Naive thymus-derived CD8-positive, alpha-beta T cell (primary cell): ENCODE results near the gene WFIKKN1. TPM values are rescaled to one million over a fixed set of nuclear protein-coding genes. Genes with fewer than 3 reads are reported as not detected.
A peak's percentile ranks its signal among the peaks of the same experiment; 100 is the strongest.

ENCODE experiments used
- ATAC-seq, 2 donors: fragments of 150-1000 bp; cut with Tn5 transposase in 1 of 2; sonication (Bioruptor Pico), chemical (Tn5 transposase) in 1 of 2; 1 replicate in 1 of 2; 2 replicates in 1 of 2; pipeline ENCODE4 v1.10.0; 2021; ENCODE audit warnings: mild to moderate bottlenecking in 2 of 2, moderate library complexity in 2 of 2
- POLR2A ChIA-PET: fragments of 350-600 bp; sonication (Branson Sonifier 250); formaldehyde crosslinking; loops from one replicate; lab custom pipeline; 2021; ENCODE audit warnings: antibody characterized with exemption; lab: Charles Lee
- DNase-seq, 10 donors: peaks; one replicate each; pipeline versions ENCODE4 v3.0.0 to v3.0.0-alpha.2; 2020 to 2022
- H3K27ac Mint-ChIP-seq, 10 donors: one replicate each; pipeline ENCODE4 v1.8.0; 2020 to 2022; ENCODE audit warnings: mild to moderate bottlenecking in 10 of 10, mixed read lengths in 10 of 10, moderate library complexity in 4 of 10, inconsistent platforms in 1 of 10
- H3K27me3 Mint-ChIP-seq, 5 donors: one replicate each; pipeline ENCODE4 v1.8.0; 2021 to 2022; ENCODE audit warnings: mixed read lengths in 5 of 5
- H3K36me3 Mint-ChIP-seq, 3 donors: one replicate each; pipeline ENCODE4 v1.8.0; 2020 to 2022; ENCODE audit warnings: mixed read lengths in 3 of 3, mild to moderate bottlenecking in 2 of 3, inconsistent platforms in 1 of 3
- H3K4me1 Mint-ChIP-seq, 4 donors: one replicate each; pipeline ENCODE4 v1.8.0; 2021 to 2022; ENCODE audit warnings: mixed read lengths in 4 of 4
- H3K4me3 Mint-ChIP-seq, 10 donors: one replicate each; pipeline ENCODE4 v1.8.0; 2020 to 2022; ENCODE audit warnings: mild to moderate bottlenecking in 10 of 10, mixed read lengths in 10 of 10, moderate library complexity in 6 of 10, inconsistent platforms in 1 of 10
- H3K9me3 Mint-ChIP-seq, 9 donors: one replicate each; pipeline ENCODE4 v1.8.0; 2020 to 2022; ENCODE audit warnings: mixed read lengths in 9 of 9, mild to moderate bottlenecking in 3 of 9, inconsistent platforms in 1 of 9, moderate library complexity in 1 of 9
- polyA plus RNA-seq, 3 donors: library from polyadenylated mRNA; unstranded; fragments of 300-500 nt; fragmentation: Illumina TruSeq; gene quantifications; one replicate each; pipeline ENCODE4 v1.2.3, GENCODE V29; 2021
- total RNA-seq, 8 experiments: library from RNA in 2 of 8; stranded (reverse) in 2 of 8; gene quantifications; one replicate each; pipeline ENCODE4 v1.2.3 and lab custom pipeline; 2021 to 2026

WFIKKN1 gene
- total and polyA plus RNA-seq, 5 experiments from 2014 or later, result 0.07 to 0.57 (median 0.47) TPM; not detected in 2

DNA sequence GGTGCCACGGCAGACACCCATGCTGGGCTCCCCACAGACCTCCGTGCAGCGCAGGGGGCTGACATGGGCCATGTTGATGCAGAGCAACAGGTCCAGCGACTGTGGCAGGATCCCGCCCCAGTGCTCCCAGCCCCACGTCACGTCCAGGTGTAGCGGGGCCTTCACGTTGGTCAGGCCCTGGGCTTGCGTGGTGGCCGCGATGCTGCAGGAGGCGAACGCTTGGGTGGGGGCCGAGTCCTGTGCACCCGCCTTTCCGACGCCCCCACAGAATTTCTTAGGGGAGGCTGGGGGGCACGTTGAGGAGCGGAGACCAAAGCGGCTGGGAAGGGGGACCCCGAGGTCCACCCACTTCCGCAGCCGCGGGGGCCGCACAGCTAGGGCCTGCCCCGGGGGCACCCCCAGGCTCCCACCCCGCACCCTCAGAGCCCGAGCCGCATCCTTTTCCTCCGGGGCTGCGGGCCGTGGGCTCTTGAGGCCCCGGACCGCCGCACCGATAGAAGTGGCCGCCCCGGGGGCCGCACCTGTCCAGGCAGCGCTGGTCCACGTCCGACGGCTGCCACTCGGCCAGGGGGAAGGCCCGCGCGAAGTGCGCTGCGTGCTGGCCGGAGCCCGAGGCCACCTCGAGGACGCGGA lies 4.9 kb downstream of the WFIKKN1 start:
- ATAC-seq, result peak in 1 of 2 donors; percentile 8
- Mint-ChIP-seq H3K27ac (peak overlapping the region in 3 of 10 donors; percentile 19 to 100 (median 98)), H3K27me3 (peaks cover 0 to 4% (median 0%) of the 10 kb centered on the region in 5 donors), H3K9me3 (peaks cover 0 to 6% (median 0%) of the 10 kb centered on the region in 9 donors), H3K36me3 (peaks cover 0 to 2% (median 0%) of the 10 kb centered on the region in 3 donors), H3K4me1 (peaks cover 3 to 18% (median 7%) of the 10 kb centered on the region in 4 donors), H3K4me3 (peak overlapping the region in 9 of 10 donors; percentile 50 to 99 (median 97))
- POLR2A ChIA-PET, result interaction anchor here (0.7 to 3.4 kb wide), 21 partner anchors 11 to 1329 kb away, joined by 3 to 29 read pairs (median 5); partner anchors contain the start of genes CAPN15, DECR2, HAGHL and JMJD8
- peak in 1 of 10 donors; percentile 13 for DNase-seq

GRCh38 chr16:636206-637080 lies 5.7 kb downstream of the WFIKKN1 start, which contains the start of gene METTL26:
METTL26 (minus strand) TSS chr16:636305; CDS start chr16:636290, 15 bp downstream.
- Mint-ChIP-seq H3K27me3 (peaks cover 0 to 4% (median 0%) of the 10 kb centered on the region in 5 donors), H3K4me3 (peak within 1 kb of the TSS; percentile 94 to 99 (median 98)), H3K27ac (peak within 1 kb of the TSS; percentile 95 to 100 (median 98)), H3K9me3 (peaks cover 0 to 6% (median 0%) of the 10 kb centered on the region in 9 donors), H3K4me1 (peaks cover 3 to 18% (median 7%) of the 10 kb centered on the region in 4 donors), H3K36me3 (peaks cover 0 to 2% (median 0%) of the 10 kb centered on the region in 3 donors)
- POLR2A ChIA-PET, result interaction anchor here (0.5 to 3.4 kb wide), 25 partner anchors 10 to 1328 kb away, joined by 3 to 29 read pairs (median 4); partner anchors contain the start of genes CAPN15, DECR2, HAGHL and JMJD8
- ATAC-seq (peak; percentile 85 to 86), DNase-seq (peak; percentile 86 to 99 (median 92))

- Mint-ChIP-seq H3K36me3 (peaks cover 0 to 2% (median 0%) of the 10 kb centered on the region in 3 donors), H3K27me3 (peaks cover 0 to 4% (median 0%) of the 10 kb centered on the region in 5 donors), H3K27ac (peak overlapping the region in 8 of 10 donors; percentile 95 to 100 (median 98)), H3K9me3 (peaks cover 0 to 6% (median 0%) of the 10 kb centered on the region in 9 donors), H3K4me3 (peak overlapping the region; percentile 94 to 99 (median 98)), H3K4me1 (peaks cover 3 to 18% (median 7%) of the 10 kb centered on the region in 4 donors)
- ATAC-seq, result peak; percentile 14 to 55
- DNase-seq, result peak in 5 of 10 donors; percentile 81 to 94 (median 90)
- POLR2A ChIA-PET, result interaction anchor here (0.5 to 3.4 kb wide), 18 partner anchors 9 to 1327 kb away, joined by 3 to 29 read pairs (median 6); partner anchors contain the start of genes DECR2, JMJD8, LUC7L and NHLRC4
Measured at GRCh38 chr16:637081-638018, 6.6 kb downstream of the WFIKKN1 start.

- Mint-ChIP-seq H3K36me3 (peaks cover 0 to 2% (median 0%) of the 10 kb centered on the region in 3 donors), H3K4me1 (peaks cover 6 to 24% (median 7%) of the 10 kb centered on the region in 4 donors), H3K27me3 (peaks cover 0 to 4% (median 0%) of the 10 kb centered on the region in 5 donors), H3K27ac (peak overlapping the region in 1 of 10 donors; percentile 16), H3K4me3 (peak overlapping the region in 5 of 10 donors; percentile 15 to 97 (median 26)), H3K9me3 (peaks cover 0 to 6% (median 0%) of the 10 kb centered on the region in 9 donors)
- ATAC-seq (no peak), DNase-seq (no peak)
- POLR2A ChIA-PET, result interaction anchor here (0.8 to 3.4 kb wide), 5 partner anchors 10 to 237 kb away, joined by 3 to 29 read pairs (median 13); partner anchors contain the start of genes DECR2, JMJD8, STUB1 and WDR90
Measured at GRCh38 chr16:638034-638543, 7.3 kb downstream of the WFIKKN1 start.

GRCh38 chr16:638836-639235 lies 8.1 kb downstream of the WFIKKN1 start:
- no peak for ATAC-seq
- no peak for DNase-seq
- Mint-ChIP-seq H3K4me3 (peak overlapping the region in 4 of 10 donors; percentile 22 to 48 (median 34)), H3K27ac (peak overlapping the region in 3 of 10 donors; percentile 53 to 73 (median 53)), H3K9me3 (peaks cover 0 to 6% (median 0%) of the 10 kb centered on the region in 9 donors), H3K4me1 (peaks cover 6 to 27% (median 12%) of the 10 kb centered on the region in 4 donors), H3K36me3 (peaks cover 0 to 2% (median 0%) of the 10 kb centered on the region in 3 donors), H3K27me3 (peaks cover 0 to 4% (median 0%) of the 10 kb centered on the region in 5 donors)
- POLR2A ChIA-PET, result interaction anchor here (2.2 to 3.4 kb wide), 2 partner anchors 9 to 43 kb away, joined by 7 to 29 read pairs; partner anchors contain the start of genes JMJD8 and STUB1

DNA sequence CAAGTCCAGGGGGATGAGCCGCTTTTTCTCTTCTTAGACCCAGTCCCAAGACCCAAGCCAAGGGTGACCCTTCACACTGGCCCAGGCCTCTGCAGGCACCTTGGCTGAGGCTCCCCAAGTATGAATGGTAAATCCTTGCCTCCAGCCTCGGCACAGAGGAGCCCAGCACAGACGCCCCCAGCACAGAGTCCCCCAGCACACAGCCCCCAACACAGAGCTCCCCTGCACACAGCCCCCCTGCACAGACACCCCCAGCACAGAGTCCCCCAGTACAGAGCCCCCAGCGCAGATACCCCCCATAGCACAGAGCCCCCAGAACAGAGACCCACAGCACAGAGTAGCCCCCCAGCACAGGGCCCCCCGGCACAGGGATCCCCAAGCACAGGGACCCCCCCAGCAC lies 9.8 kb downstream of the WFIKKN1 start:
- peaks cover 0 to 2% (median 0%) of the 10 kb centered on the region in 3 donors for H3K36me3 Mint-ChIP-seq
- no peak for DNase-seq
- POLR2A ChIA-PET, result no interaction called here
- peak overlapping the region in 1 of 10 donors; percentile 51 for H3K27ac Mint-ChIP-seq
- peaks cover 0 to 4% (median 0%) of the 10 kb centered on the region in 5 donors for H3K27me3 Mint-ChIP-seq
- peaks cover 0 to 6% (median 0%) of the 10 kb centered on the region in 9 donors for H3K9me3 Mint-ChIP-seq
- peaks cover 16 to 28% (median 22%) of the 10 kb centered on the region in 4 donors for H3K4me1 Mint-ChIP-seq
- no peak for ATAC-seq
- peak overlapping the region in 8 of 10 donors; percentile 19 to 83 (median 50) for H3K4me3 Mint-ChIP-seq

DNA sequence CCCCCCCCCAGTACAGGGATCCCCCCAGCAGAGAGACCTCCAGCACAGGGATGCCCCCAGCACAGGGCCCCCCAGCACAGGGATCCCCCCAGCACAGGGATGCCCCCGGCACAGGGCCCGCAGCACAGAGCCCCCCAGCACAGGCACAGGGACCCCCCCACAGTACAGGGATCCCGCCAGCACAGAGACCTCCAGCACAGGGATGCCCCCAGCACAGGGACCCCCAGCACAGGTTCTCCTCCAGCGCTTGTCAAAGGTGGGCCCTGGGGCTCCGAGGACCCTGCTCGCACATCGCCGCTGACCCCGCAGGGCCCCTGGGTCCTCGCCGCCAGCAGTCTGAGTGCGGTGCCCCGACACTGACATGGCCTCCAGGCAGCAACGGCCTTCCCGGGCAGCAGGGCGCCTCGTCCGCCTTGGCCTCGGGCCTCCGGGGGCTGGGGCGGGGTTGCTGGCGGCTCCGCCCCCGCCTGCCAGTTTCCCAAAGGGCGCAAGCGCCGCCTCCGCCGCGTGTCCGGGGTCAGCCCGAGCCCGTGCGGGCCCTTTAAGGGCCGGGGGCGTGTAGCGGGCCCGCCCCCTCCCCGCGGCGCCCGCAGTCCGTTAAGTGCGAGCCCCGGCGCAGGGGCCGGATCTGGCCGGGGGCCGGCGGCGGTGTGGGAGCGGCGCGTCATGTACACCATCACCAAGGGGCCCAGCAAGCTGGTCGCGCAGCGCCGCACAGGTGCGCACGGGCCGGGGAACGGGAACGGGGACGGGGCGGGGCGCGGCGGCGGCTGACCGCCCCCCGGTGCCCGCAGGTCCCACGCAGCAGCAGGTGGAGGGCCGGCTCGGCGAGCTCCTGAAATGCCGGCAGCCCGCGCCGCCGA lies 10.8 kb downstream of the WFIKKN1 start, which contains the start of gene MCRIP2:
Gene MCRIP2 (plus strand): TSS at position 503 of the 863 bp plus-strand sequence. CDS start 164 bp downstream, at position 667.
- Mint-ChIP-seq H3K36me3 (peaks cover 0 to 2% (median 0%) of the 10 kb centered on the region in 3 donors), H3K4me1 (peaks cover 13 to 27% (median 20%) of the 10 kb centered on the region in 4 donors), H3K27ac (peak within 1 kb of the TSS in 5 of 10 donors; percentile 19 to 63 (median 35)), H3K27me3 (peaks cover 0 to 3% (median 0%) of the 10 kb centered on the region in 5 donors), H3K9me3 (peaks cover 0 to 3% (median 0%) of the 10 kb centered on the region in 9 donors), H3K4me3 (peak within 1 kb of the TSS; percentile 61 to 83 (median 69))
- peak; percentile 38 to 52 for ATAC-seq
- POLR2A ChIA-PET, result interaction anchor here (1.0 to 1.1 kb wide), 2 partner anchors 39 to 241 kb away, joined by 3 to 5 read pairs; partner anchors contain the start of gene STUB1
- DNase-seq, result peak in 9 of 10 donors; percentile 40 to 75 (median 54)

DNA sequence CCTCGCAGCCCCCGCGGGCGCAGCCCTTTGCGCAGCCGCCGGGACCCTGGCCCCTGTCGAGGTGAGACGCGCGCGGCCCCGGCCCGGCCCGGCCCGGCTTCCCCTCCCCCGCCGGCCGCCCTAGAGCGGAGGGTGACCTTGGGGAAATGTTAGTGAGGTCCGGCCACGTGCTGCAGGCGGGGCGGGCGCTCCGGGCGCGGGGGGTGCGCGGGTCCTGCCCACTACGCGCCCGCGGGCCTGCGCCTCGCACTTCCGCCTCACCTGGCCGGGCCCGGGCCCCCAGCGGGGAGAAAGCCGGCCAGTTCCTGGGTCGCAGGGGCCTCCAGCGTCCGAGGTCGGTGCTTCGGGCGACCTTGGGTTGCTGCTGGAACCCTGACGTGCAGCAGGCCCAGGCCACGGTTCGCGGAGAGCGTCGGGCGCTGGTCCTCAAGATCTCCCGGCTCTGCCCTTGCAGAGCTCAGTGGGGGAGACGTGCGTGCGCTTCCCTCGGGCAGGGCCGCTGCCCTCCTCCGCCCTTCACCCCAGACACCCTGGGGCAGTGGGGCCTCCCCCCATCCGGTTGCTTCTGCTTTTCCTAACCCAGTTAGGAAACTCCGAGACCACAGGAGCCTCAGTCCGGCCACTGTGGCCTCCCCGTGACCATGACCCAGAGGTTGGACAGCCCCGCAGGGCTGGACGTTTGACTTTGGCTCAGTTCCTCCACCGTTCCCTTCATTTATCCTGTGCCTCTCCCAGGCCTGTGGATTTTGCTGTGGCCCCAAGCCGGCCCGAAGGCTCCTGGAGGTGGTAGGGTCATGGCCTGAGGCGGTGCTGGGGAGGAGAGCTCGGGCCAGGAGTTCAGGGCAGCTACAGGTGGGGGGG lies 11.6 kb downstream of the WFIKKN1 start:
- peak overlapping the region in 5 of 10 donors; percentile 15 to 63 (median 33) for H3K27ac Mint-ChIP-seq

GRCh38 chr16:643050-643368 lies 12.2 kb downstream of the WFIKKN1 start:
- Mint-ChIP-seq H3K9me3 (no peaks in the 10 kb centered on the region), H3K27me3 (no peaks in the 10 kb centered on the region), H3K4me3 (peak overlapping the region; percentile 7 to 81 (median 68)), H3K27ac (peak overlapping the region in 2 of 10 donors; percentile 33 to 63), H3K36me3 (no peaks in the 10 kb centered on the region), H3K4me1 (peaks cover 10 to 26% (median 18%) of the 10 kb centered on the region in 4 donors)
- DNase-seq (no peak), ATAC-seq (no peak)
- POLR2A ChIA-PET, result interaction anchor here (1.1 to 1.4 kb wide), 2 partner anchors 45 to 242 kb away, joined by 3 read pairs; no protein-coding TSS in a partner anchor

More for the DNA sequence above, 11.6 kb downstream of the WFIKKN1 start:
- Mint-ChIP-seq H3K9me3 (no peaks in the 10 kb centered on the region), H3K36me3 (no peaks in the 10 kb centered on the region), H3K4me3 (peak overlapping the region; percentile 61 to 81 (median 68)), H3K4me1 (peaks cover 10 to 28% (median 17%) of the 10 kb centered on the region in 4 donors), H3K27me3 (no peaks in the 10 kb centered on the region)
- POLR2A ChIA-PET, result interaction anchor here (1.0 to 1.4 kb wide), 3 partner anchors 38 to 242 kb away, joined by 3 to 5 read pairs (median 3); partner anchors contain the start of gene STUB1
- DNase-seq (peak in 1 of 10 donors; percentile 24), ATAC-seq (peak; percentile 43 to 47)
